WTC11 (cell line): Measurements from ENCODE around the gene ADAM11. TPM values are rescaled to one million over a fixed set of nuclear protein-coding genes. Genes with fewer than 3 reads are reported as not detected.

Source experiments
- ATAC-seq: fragments of 200-7000 bp; cut with Tn5 transposase; 2 replicates; pipeline ENCODE4 v1.10.0; 2021; ENCODE audit warnings: mild to moderate bottlenecking, moderate library complexity
- CTCF ChIA-PET: fragments of 300-600 bp; sonication (Branson Sonifier 250); formaldehyde crosslinking; loops from one replicate; lab custom pipeline; 2021; ENCODE audit warnings: antibody characterized with exemption; lab: Charles Lee
- POLR2A ChIA-PET: fragments of 350-600 bp; sonication (Branson Sonifier 250); formaldehyde crosslinking; loops from one replicate; lab custom pipeline; 2021; ENCODE audit warnings: antibody characterized with exemption; lab: Charles Lee
- DNase-seq: peaks from one replicate; pipeline ENCODE4 v3.0.0; 2021; ENCODE audit warnings: low spot score
- H3K27ac Mint-ChIP-seq: 2 replicates; pipeline ENCODE4 v1.8.0; 2021; ENCODE audit warnings: mixed read lengths
- H3K27me3 Mint-ChIP-seq: 2 replicates; pipeline ENCODE4 v1.8.0; 2021; ENCODE audit warnings: low read depth, mild to moderate bottlenecking, moderate library complexity, mixed read lengths
- H3K36me3 Mint-ChIP-seq: 2 replicates; pipeline ENCODE4 v1.8.0; 2021; ENCODE audit warnings: mixed read lengths
- H3K4me1 Mint-ChIP-seq: 2 replicates; pipeline ENCODE4 v1.8.0; 2022; ENCODE audit warnings: mixed read lengths
- H3K4me3 Mint-ChIP-seq: 2 replicates; pipeline ENCODE4 v1.8.0; 2021; ENCODE audit warnings: mild to moderate bottlenecking, moderate library complexity, mixed read lengths
- H3K9me3 Mint-ChIP-seq: 2 replicates; pipeline ENCODE4 v1.8.0; 2021; ENCODE audit warnings: mixed read lengths
- AFF4 ChIP-seq: sonication (generic); formaldehyde crosslinking; IDR thresholded peaks from 2 replicates; pipeline ENCODE4 v1.8.1; 2023; ENCODE audit warnings: mild to moderate bottlenecking, missing genetic modification reagents, borderline replicate concordance
- ATF6 ChIP-seq: sonication (generic); formaldehyde crosslinking; IDR thresholded peaks from 2 replicates; pipeline ENCODE4 v1.8.1; 2023; ENCODE audit warnings: mild to moderate bottlenecking, missing genetic modification reagents
- ESRRA ChIP-seq: sonication (generic); formaldehyde crosslinking; IDR thresholded peaks from 2 replicates; pipeline ENCODE4 v1.8.1; 2022; ENCODE audit warnings: mild to moderate bottlenecking, missing genetic modification reagents, borderline replicate concordance
- HMGA2 ChIP-seq: fragments of 250-450 bp; sonication (Bioruptor Pico); IDR thresholded peaks from 2 replicates; pipeline ENCODE4 v1.4.0; 2021; ENCODE audit warnings: mild to moderate bottlenecking, moderate library complexity
- HMGXB4 ChIP-seq: sonication (generic); formaldehyde crosslinking; IDR thresholded peaks from 2 replicates; pipeline ENCODE4 v1.8.1; 2023; ENCODE audit warnings: mild to moderate bottlenecking, moderate library complexity, missing genetic modification reagents
- NR1H2 ChIP-seq: sonication (generic); formaldehyde crosslinking; IDR thresholded peaks from 2 replicates; pipeline ENCODE4 v1.9.0; 2021; ENCODE audit warnings: mild to moderate bottlenecking, moderate library complexity, missing genetic modification reagents
- RORB ChIP-seq: fragments of 250-450 bp; sonication (Bioruptor Pico); IDR thresholded peaks from 2 replicates; pipeline ENCODE4 v1.9.0; 2021; ENCODE audit warnings: mild to moderate bottlenecking
- ZNF121 ChIP-seq: sonication (generic); formaldehyde crosslinking; IDR thresholded peaks from 2 replicates; pipeline ENCODE4 v1.8.0; 2023; ENCODE audit warnings: missing genetic modification reagents
- ZNF317 ChIP-seq: sonication (generic); formaldehyde crosslinking; IDR thresholded peaks from 2 replicates; pipeline ENCODE4 v1.8.1; 2023; ENCODE audit warnings: low read depth, mild to moderate bottlenecking, moderate library complexity, missing genetic modification reagents, borderline replicate concordance
- ZNF416 ChIP-seq: fragments of 250-450 bp; sonication (Bioruptor Pico); IDR thresholded peaks from 2 replicates; pipeline ENCODE4 v1.9.0; 2021; ENCODE audit warnings: mild to moderate bottlenecking, inconsistent platforms
- ZNF671 ChIP-seq: fragments of 250-450 bp; sonication (Bioruptor Pico); IDR thresholded peaks from 2 replicates; pipeline ENCODE4 v1.8.0; 2021; ENCODE audit warnings: mild to moderate bottlenecking
- total RNA-seq: library from RNA; stranded (reverse); gene quantifications from 3 replicates; pipeline ENCODE4 v1.2.3, GENCODE V29; 2021
- TF ChIP-seq, protein P1 (sequence below): sonication (generic); formaldehyde crosslinking; IDR thresholded peaks from 2 replicates; pipeline ENCODE4 v1.8.0; 2023; ENCODE audit warnings: missing genetic modification reagents
- TF ChIP-seq, protein P2 (sequence below): sonication (generic); formaldehyde crosslinking; IDR thresholded peaks from 2 replicates; pipeline ENCODE4 v1.8.1; 2023; ENCODE audit warnings: mild to moderate bottlenecking, missing genetic modification reagents, moderate library complexity
- TF ChIP-seq, protein P3 (sequence below): sonication (generic); formaldehyde crosslinking; conservative IDR thresholded peaks from 2 replicates; pipeline ENCODE4 v1.8.1; 2022; ENCODE audit warnings: mild to moderate bottlenecking, missing genetic modification reagents
- TF ChIP-seq, protein P4 (sequence below): sonication (generic); formaldehyde crosslinking; IDR thresholded peaks from 2 replicates; pipeline ENCODE4 v1.8.1; 2022; ENCODE audit warnings: mild to moderate bottlenecking, moderate library complexity, missing genetic modification reagents
- TF ChIP-seq, protein P5 (sequence below): fragments of 250-450 bp; sonication (Bioruptor Pico); conservative IDR thresholded peaks from 2 replicates; pipeline ENCODE4 v1.9.0; 2021; ENCODE audit warnings: mild to moderate bottlenecking

Gene ADAM11
- total RNA-seq, 1 experiment from 2014 or later = 3.0 TPM

GRCh38 chr17:44759086-44759915, 513 bp downstream of the ADAM11 start:
- ChIA-PET POLR2A (no interaction called here), CTCF (interaction anchor here (0.5 to 1.8 kb wide), 9 partner anchors 12 to 225 kb away, joined by 3 to 6 read pairs (median 3); no protein-coding TSS in a partner anchor)
- TF ChIP-seq ZNF671 (CRISPR knock-in tag) (no peak), ATF6 (CRISPR knock-in tag) (0 out of 2 replicates have a peak, but pooled peaks have one; percentile 21), ZNF317 (CRISPR knock-in tag) (no peak)
- TF ChIP-seq, protein P1, sequence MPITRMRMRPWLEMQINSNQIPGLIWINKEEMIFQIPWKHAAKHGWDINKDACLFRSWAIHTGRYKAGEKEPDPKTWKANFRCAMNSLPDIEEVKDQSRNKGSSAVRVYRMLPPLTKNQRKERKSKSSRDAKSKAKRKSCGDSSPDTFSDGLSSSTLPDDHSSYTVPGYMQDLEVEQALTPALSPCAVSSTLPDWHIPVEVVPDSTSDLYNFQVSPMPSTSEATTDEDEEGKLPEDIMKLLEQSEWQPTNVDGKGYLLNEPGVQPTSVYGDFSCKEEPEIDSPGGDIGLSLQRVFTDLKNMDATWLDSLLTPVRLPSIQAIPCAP (CRISPR knock-in tag) = no peak
- TF ChIP-seq, protein P2, sequence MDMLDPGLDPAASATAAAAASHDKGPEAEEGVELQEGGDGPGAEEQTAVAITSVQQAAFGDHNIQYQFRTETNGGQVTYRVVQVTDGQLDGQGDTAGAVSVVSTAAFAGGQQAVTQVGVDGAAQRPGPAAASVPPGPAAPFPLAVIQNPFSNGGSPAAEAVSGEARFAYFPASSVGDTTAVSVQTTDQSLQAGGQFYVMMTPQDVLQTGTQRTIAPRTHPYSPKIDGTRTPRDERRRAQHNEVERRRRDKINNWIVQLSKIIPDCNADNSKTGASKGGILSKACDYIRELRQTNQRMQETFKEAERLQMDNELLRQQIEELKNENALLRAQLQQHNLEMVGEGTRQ (CRISPR knock-in tag) = no peak
- no peak overlapping the region for H3K27ac Mint-ChIP-seq
- no peaks in the 10 kb centered on the region for H3K36me3 Mint-ChIP-seq
- peak overlapping the region; percentile 52 for H3K4me3 Mint-ChIP-seq
- peak; percentile 13 for ATAC-seq
- DNase-seq = no peak
- peaks cover 84% of the 10 kb centered on the region for H3K27me3 Mint-ChIP-seq
- no peaks in the 10 kb centered on the region for H3K4me1 Mint-ChIP-seq
- H3K9me3 Mint-ChIP-seq = no peaks in the 10 kb centered on the region

DNA sequence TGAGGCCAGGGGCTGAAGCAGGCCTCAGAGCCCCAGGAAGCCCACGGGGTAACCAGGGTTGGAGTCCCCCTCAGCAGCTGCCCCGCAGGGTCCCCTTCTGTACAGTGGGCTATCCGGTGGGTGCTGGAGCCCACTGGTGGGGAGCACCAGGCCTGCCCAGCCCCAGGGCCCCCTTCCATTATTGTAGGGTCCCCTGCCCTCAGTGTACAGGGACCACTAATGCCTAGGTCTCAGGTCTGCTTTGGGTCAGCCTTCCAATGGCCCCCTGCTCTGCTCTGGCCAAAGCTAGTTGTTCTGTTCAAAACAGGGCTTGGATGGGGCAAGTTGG, 1.1 kb downstream of the ADAM11 start:
- H3K9me3 Mint-ChIP-seq = no peaks in the 10 kb centered on the region
- no peak overlapping the region for H3K27ac Mint-ChIP-seq
- H3K27me3 Mint-ChIP-seq = peaks cover 84% of the 10 kb centered on the region
- no peak overlapping the region; the same call in 1 of the 2 replicates for H3K4me3 Mint-ChIP-seq
- ChIA-PET POLR2A (no interaction called here), CTCF (interaction anchor here (0.6 to 1.8 kb wide), 8 partner anchors 13 to 226 kb away, joined by 3 to 6 read pairs (median 3); no protein-coding TSS in a partner anchor)
- ATAC-seq = no peak
- H3K4me1 Mint-ChIP-seq = no peaks in the 10 kb centered on the region
- DNase-seq = no peak
- H3K36me3 Mint-ChIP-seq = no peaks in the 10 kb centered on the region
- TF ChIP-seq, protein P3, sequence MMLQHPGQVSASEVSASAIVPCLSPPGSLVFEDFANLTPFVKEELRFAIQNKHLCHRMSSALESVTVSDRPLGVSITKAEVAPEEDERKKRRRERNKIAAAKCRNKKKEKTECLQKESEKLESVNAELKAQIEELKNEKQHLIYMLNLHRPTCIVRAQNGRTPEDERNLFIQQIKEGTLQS (CRISPR knock-in tag) = no peak
- TF ChIP-seq HMGA2 (no peak), NR1H2 (CRISPR knock-in tag) (no peak), HMGXB4 (CRISPR knock-in tag) (no peak), ESRRA (CRISPR knock-in tag) (no peak), ZNF416 (CRISPR knock-in tag) (no peak), AFF4 (CRISPR knock-in tag) (no peak), ZNF121 (CRISPR knock-in tag) (no peak), ATF6 (CRISPR knock-in tag) (no peak), RORB (CRISPR knock-in tag) (no peak)
- TF ChIP-seq, protein P4, sequence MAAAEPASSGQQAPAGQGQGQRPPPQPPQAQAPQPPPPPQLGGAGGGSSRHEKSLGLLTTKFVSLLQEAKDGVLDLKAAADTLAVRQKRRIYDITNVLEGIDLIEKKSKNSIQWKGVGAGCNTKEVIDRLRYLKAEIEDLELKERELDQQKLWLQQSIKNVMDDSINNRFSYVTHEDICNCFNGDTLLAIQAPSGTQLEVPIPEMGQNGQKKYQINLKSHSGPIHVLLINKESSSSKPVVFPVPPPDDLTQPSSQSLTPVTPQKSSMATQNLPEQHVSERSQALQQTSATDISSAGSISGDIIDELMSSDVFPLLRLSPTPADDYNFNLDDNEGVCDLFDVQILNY = no peak
- TF ChIP-seq, protein P2 (CRISPR knock-in tag) = no peak
- TF ChIP-seq, protein P5, sequence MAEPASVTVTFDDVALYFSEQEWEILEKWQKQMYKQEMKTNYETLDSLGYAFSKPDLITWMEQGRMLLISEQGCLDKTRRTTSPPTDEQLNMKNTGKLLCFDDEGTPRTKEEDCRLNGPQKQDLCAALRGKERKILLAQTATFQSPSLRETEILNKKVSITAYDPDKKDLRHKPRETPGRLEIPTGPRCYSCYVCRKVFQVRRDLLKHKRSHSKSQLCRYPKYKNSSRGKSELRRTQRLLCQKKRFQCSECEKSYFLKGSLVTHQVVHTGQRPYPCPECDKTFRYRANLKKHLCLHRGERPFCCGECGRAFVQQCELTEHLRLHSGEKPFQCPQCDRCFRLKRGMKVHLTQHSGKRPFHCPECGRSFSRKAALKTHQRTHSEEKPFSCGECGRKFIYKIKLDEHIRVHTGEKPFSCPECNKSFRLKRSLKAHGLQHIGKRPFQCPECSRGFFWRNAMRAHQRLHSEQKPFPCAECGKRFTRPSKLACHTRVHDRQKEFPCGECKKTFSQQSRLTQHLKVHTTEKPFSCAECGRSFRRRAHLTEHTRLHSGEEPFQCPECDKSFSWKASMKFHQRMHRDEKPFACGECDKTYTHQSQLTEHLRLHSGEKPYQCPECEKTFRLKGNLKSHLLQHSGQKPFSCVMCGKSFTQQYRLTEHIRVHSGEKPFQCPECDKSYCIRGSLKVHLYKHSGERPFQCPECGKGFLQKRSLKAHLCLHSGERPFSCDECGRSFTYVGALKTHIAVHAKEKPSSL (CRISPR knock-in tag) = no peak
